ENCODE results near the gene FAHD2A.
"Not testable (repeated sequence)": the region's sequence is repeated elsewhere in the genome, so short reads cannot be mapped to it uniquely, and the experiment has no call there.

DNA sequence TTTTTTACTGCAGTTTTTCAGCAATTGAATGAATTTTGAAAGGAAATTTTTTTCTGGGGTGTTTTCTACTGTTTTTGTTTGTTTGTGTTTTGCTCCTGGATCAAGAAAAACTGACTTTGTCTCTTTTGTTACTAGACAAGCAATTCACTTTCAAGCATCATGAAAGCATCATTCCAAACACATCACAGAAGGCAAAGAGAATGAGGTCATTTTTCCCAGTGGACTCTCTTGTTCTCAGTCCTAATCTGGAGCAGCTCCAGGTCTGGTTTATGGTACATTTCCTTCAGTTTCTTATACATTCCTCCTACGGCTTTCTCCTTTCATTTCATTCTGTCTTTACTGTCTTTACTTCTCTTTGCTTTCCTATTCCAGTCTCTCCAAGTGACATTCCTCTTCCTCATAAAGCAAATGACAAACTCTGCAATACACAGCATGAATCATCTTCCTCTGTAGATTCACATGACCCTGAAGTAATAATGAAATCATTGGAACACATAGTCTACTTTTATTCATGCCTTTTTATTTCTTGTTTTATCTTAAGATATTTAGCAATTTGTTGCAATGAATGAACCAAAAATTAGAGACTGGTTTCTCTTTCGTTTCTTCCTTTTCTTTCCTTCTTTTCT is 40.1 kb downstream of the FAHD2A start:
- TF ChIP-seq, protein P1, sequence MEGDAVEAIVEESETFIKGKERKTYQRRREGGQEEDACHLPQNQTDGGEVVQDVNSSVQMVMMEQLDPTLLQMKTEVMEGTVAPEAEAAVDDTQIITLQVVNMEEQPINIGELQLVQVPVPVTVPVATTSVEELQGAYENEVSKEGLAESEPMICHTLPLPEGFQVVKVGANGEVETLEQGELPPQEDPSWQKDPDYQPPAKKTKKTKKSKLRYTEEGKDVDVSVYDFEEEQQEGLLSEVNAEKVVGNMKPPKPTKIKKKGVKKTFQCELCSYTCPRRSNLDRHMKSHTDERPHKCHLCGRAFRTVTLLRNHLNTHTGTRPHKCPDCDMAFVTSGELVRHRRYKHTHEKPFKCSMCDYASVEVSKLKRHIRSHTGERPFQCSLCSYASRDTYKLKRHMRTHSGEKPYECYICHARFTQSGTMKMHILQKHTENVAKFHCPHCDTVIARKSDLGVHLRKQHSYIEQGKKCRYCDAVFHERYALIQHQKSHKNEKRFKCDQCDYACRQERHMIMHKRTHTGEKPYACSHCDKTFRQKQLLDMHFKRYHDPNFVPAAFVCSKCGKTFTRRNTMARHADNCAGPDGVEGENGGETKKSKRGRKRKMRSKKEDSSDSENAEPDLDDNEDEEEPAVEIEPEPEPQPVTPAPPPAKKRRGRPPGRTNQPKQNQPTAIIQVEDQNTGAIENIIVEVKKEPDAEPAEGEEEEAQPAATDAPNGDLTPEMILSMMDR (optimal IDR thresholded peaks at IDR 0.05 in 1 of 3, IDR thresholded peaks at IDR 0.05 in 1 of 3, conservative IDR thresholded peaks at IDR 0.05 in 1 of 3; ENCODE audit: extremely low read depth in 1 of 3, insufficient read depth in 2 of 3, low read length in 3 of 3): not testable (repeated sequence)
- TF ChIP-seq EZH2 (IDR thresholded peaks at IDR 0.05; ENCODE audit: low read length): not testable (repeated sequence)

All from keratinocyte (primary cell).